GM12874 (cell line): ENCODE results near the gene GPBAR1.

Experiments
- TF ChIP-seq, protein P1 (sequence below): IDR thresholded peaks from 2 replicates; pipeline ENCODE4 v1.5.1; 2011; ENCODE audit warnings: low read depth, mild to moderate bottlenecking, control low read depth, low read length, moderate library complexity; ENCODE audit not compliant: insufficient read depth

GPBAR1 gene

DNA sequence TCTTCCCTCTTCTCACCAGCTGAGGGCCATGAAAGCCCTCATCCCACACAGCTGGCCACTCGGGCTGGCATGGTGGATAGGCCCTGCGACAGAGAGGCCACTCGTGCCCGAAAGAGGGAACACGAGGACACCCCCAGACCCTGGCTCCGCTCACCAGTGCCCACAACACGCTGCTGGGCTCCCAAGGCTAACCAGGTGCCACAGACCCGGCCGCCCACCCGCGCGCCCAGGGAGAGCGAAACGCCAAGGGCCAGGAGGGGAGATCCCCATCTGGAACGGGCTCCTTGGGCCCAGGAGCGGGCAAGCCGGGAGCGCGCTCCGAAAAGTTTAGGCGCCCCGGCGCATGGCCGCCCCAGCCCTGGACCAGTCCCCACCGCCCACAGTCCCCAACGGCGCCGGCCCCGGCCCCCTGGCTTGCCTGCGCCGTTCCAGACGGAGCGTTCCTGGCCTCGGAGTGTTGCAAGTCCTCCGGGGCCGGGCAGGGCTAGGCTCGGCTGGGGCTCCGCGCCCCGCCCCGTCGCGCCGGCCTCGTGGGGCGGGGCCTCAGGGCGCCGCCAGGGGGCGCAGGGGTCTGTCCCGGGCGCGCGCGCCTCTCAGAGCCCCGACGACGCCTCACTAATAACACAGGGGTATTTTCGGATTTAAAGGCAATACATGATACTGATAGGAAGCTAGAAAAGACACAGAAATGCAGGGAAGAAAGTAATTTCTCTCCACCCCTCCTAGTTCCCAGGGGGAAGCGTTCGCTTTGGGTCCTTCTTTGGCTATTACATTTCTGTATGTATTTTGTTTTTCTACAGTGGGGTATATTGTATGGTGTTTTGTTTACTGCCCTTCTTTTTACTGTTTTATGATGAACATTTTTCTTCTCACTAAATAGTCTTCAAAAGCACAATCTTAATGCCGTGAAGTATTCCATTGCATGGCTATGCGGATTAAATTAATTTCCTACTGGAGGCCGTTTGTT, 31.5 kb downstream of the GPBAR1 start, which contains the start of gene TMBIM1:
Gene TMBIM1 (minus strand): TSS at position 456 of the 967 bp plus-strand sequence. CDS start 10,362 bp downstream, outside the sequence.
- TF ChIP-seq, protein P1, sequence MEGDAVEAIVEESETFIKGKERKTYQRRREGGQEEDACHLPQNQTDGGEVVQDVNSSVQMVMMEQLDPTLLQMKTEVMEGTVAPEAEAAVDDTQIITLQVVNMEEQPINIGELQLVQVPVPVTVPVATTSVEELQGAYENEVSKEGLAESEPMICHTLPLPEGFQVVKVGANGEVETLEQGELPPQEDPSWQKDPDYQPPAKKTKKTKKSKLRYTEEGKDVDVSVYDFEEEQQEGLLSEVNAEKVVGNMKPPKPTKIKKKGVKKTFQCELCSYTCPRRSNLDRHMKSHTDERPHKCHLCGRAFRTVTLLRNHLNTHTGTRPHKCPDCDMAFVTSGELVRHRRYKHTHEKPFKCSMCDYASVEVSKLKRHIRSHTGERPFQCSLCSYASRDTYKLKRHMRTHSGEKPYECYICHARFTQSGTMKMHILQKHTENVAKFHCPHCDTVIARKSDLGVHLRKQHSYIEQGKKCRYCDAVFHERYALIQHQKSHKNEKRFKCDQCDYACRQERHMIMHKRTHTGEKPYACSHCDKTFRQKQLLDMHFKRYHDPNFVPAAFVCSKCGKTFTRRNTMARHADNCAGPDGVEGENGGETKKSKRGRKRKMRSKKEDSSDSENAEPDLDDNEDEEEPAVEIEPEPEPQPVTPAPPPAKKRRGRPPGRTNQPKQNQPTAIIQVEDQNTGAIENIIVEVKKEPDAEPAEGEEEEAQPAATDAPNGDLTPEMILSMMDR = peak; percentile 83

DNA sequence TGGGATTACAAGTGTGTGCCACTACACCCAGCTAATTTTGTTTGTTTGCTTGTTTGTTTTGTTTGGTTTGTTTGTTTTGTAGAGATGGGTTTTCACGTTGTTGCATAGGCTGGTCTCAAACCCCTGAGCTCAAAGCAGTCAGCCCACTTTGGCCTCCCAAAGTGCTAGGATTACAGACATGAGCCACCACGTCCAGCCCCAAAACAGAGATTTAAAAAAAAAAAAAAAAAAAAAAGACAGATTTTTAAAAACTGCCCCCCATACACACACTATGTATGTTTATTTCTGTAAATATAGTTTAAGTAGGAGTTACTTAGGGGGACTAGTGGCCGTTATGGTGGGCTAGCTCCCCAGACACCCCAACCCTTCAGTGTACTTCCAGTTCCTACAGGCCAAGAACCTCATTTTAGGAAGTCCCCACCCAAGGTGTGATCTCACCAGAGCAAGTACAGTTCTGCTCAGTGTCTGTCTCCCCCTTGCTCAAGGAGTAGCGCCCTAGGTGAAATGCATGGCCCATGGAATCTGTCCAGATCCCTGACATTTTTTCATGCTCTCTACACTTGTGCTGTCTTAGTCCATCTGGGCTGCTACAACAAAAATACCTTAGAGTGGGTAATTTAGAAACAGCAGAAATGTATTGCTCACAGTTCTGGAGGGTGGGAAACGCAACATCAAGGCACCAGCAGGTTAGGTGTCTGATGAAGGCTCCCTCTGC, 33.1 kb downstream of the GPBAR1 start:
- TF ChIP-seq, protein P1 = no peak

DNA sequence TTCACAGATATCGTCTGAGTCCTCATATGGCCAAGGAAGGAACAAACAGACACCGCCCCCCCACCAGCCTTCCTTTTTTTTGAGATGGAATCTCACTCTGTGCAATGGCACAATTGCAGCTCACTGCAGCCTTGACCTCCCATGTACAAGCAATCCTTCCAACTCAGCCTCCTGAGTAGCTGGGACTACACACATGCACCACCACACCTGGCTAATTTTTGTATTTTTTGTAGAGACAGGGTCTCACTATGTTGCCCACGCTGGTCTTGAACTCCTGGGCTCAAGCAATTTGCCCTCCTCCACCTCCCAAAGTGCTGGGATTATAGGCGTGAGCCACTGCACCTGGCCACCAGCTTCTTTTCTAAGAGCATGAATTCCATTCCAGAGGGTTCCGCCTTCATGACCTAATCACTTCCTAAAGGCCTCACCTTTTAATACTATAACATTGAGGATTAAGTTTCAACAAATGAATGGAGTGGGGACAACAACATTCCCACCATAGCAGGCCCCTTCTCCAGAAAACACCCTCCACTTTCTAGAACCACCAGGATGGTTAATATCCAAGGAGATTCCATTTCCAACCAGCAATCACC, 33.7 kb downstream of the GPBAR1 start:
- TF ChIP-seq, protein P1 = no peak

DNA sequence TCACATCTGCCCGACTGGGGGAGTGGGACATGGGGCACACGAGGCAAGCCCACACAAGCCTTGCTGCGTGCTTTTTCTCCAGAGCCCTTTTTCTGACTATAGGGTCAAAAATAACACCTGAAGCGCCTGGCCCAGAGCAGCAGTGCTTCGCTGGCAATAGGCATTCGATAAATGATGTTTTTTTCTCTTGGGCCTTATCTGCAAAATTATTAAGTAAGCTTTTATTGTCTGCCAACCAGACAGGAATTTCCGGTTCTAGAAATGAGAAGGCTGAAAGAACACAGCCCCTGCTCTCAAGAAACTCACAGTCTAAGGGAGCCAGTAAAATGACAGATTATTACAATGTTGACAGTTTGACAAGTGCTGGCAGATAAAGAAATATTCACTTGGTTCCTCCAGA, 34.2 kb downstream of the GPBAR1 start:
- TF ChIP-seq, protein P1 = no peak

DNA sequence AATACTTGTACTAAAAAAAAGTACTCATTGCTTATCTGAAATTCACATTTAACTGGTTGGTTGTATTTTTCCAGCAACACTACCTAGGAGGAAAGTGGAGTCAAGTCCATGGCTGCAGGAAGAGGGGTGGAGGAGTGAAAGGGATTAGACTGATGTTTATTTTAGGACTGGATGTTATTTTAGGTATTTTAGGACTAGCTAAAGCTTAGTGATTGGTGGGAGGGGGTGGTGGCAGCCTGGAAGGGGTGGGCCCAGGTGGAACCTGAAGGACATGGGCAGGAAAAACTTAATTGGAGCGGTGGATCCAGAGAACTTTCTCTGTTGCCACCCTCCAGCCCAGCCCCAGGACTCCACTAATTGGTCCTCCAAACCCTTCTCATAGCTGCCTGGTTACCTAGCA, 35.4 kb downstream of the GPBAR1 start:
- TF ChIP-seq, protein P1 = no peak

DNA sequence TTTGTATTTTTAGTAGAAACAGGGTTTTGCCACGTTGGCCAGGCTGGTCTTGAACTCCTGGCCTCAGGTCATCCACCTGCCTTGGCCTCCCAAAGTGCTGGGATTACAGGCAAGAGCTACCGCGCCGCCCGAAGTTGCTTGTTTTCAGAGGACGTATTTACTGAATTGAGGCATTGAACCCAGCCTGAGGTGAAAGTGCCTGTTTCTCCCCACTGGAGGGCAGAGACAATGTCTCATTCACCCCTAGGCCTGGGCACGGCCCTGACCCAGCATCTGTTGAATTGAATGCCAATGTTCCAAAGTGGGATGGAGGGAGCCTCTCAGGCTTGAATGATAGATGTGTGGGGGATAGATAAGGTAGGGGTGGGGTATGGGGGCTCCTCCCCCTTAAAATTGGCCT, 36.0 kb downstream of the GPBAR1 start:
- TF ChIP-seq, protein P1 = no peak
